Right ventricle myocardium inferior (tissue), 1 donor: ENCODE measurements around the gene FMR1NB. TPM values are rescaled to one million over a fixed set of nuclear protein-coding genes. Genes with fewer than 3 reads are reported as not detected.

Experiments
- ATAC-seq: fragments of 200-7000 bp; cut with Tn5 transposase; one replicate; pipeline ENCODE4 v1.9.1; 2020; ENCODE audit warnings: mild to moderate bottlenecking, moderate library complexity
- DNase-seq: peaks from one replicate; pipeline ENCODE4 v3.0.0; 2021; ENCODE audit errors: missing footprints
- intact Hi-C: fragments of 100-400 bp; cut with DNase I; formaldehyde crosslinking; loops from one replicate; pipeline ENCODE4 v1.11.0; 2022
- long read RNA-seq: library from polyadenylated mRNA; unstranded; transcript quantifications from one replicate; pipeline ENCODE4 v2.0.0, GENCODE V29; 2021
- total RNA-seq: library from RNA; stranded (reverse); fragmentation: NEBNext Ultra II Directional; extraction: Animal tissue kit (Norgen Biotek cat#: 25700); gene quantifications from one replicate; pipeline ENCODE4 v1.2.1, GENCODE V29; 2021
- donor health status: DM: no; HTN: yes; CAD: no; lungs with severe emphysema.

Gene FMR1NB, protein sequence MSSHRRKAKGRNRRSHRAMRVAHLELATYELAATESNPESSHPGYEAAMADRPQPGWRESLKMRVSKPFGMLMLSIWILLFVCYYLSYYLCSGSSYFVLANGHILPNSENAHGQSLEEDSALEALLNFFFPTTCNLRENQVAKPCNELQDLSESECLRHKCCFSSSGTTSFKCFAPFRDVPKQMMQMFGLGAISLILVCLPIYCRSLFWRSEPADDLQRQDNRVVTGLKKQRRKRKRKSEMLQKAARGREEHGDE
- total RNA-seq: not detected
- long read RNA-seq: 0 reads

DNA sequence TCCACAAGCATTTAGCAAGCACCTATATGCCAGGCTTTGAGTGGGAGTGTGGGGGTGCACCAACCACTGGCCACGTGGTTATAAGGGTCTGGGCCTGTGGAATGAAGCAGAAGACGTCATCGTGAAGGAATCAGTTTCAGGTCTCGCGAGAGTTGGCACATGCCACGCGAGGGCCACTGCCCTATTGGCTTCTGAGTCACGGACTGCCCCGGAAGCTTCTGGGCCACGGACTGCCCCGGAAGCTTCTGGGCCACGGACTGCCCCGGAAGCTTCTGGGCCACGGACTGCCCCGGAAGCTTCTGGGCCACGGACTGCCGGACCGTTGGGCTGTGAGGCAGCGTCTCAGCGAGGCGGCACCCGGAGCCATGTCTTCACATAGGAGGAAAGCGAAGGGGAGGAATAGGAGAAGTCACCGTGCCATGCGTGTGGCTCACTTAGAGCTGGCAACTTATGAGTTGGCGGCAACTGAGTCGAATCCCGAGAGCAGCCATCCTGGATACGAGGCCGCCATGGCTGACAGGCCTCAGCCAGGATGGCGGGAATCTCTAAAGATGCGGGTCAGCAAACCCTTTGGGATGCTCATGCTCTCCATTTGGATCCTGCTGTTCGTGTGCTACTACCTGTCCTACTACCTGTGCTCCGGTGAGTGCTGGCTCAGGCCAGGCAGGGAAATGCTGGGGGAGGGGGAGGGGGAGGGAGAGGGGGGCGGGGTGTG lies at the start of gene FMR1NB:
Gene FMR1NB, plus strand, starts transcription at position 300 of the 715 bp plus-strand sequence. Its CDS starts 66 bp downstream, at position 366.
- intact Hi-C loops: no loop called here
- DNase-seq: no peak
- no peak for ATAC-seq

DNA sequence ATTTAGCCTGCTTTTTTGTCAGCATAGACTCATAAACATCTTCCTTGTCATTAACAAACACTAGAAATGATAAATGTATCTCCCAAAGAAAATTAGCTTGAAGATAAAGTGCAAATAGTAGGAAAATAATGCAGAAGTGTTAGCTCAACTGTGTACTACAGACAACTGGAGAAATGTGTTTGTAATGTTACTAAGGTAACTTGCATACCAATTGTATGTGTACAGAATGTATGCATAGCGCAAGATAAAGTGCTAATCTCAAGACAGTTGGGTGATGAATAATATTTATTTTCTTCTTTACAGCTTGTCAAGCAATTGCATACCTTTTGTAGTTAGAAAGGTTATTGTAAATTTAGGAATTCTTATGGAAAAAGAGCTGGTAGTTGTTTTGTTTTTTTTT lies 47.3 kb upstream of the FMR1NB start:
- intact Hi-C loops: no loop called here
- ATAC-seq (no peak), DNase-seq (no peak)

DNA sequence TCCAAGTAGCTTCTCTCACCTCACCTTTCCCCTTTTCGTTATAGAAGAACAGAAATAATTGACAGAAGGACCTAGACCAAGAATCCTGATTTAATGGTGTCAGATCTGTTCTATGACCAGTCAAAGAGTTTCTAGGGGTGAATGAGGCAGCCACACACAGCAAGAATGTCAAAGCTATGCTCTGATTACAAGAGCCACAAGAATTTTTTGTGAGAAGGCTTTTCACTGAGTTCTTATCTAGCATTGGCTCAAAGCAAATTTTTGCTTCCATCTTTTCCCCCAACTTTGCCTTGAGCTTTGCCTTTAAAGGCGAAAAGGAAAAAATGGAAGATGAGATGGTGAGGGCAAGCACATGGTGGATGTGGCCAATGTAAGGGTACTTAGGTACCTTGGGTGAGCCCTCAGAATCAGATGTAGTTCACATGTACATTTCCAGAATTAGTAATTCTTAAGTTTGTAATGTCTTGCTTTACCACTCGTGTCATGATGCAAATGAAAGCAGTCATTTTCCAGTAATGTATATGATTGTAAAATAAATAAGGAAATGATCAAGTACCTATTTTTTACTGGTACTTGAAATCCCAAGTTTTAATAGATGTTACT lies 45.9 kb upstream of the FMR1NB start:
- intact Hi-C loops: no loop called here
- ATAC-seq: no peak
- no peak for DNase-seq

DNA sequence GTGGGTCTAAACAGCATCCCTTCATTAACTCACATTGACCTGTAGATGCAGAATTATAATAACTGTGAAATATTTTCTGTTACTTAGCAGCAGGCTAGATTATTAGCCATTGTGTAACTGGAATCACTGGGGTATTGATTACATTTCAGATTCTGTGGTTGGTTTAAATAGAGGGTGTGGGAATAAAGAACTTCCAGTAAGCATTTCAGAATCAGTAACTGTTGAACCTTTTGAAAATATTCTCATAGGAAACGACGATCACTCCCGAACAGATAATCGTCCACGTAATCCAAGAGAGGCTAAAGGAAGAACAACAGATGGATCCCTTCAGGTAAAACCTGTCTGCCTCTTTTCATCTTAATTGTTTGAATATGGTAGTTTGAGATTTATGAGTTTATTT lies 35.9 kb upstream of the FMR1NB start:
- ATAC-seq: no peak
- no peak for DNase-seq
- intact Hi-C loops: no loop called here

DNA sequence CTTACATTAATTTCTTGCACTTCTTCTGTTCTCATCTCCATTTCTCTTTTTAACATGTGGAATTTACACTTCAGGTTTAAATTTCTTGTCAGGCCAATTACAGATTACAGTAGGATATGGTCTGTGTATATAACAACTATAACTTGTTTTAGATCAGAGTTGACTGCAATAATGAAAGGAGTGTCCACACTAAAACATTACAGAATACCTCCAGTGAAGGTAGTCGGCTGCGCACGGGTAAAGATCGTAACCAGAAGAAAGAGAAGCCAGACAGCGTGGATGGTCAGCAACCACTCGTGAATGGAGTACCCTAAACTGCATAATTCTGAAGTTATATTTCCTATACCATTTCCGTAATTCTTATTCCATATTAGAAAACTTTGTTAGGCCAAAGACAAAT lies 32.6 kb upstream of the FMR1NB start:
- no peak for DNase-seq
- intact Hi-C loops: no loop called here
- no peak for ATAC-seq

DNA sequence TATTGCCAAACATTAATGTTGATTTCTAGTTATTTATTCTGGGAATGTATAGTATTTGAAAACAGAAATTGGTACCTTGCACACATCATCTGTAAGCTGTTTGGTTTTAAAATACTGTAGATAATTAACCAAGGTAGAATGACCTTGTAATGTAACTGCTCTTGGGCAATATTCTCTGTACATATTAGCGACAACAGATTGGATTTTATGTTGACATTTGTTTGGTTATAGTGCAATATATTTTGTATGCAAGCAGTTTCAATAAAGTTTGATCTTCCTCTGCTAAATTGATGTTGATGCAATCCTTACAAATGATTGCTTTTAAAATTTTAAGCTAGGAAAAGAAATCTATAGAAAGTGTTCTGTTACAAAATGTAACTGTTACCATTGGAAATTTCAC lies 30.8 kb upstream of the FMR1NB start:
- ATAC-seq (no peak), DNase-seq (no peak)
- intact Hi-C loops: no loop called here

DNA sequence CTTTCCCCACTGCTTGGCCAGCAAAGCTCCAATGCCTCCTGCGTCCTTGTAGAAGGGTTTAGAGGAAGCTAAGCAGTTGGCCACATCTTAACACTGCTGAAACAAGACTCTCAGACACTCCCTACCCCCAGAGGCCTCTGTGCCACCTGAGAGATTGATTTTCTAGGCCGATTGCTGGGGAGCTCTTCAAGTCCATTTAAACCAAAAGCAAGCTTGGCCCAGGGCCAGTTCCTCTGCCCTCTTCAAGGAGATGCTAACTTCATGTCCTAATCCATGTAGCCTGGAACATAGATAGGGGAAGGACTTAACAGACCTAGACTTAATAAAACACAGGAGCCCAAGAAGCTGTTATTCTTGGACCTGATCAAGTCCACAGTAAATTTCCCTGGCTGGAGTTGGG lies 27.2 kb upstream of the FMR1NB start:
- ATAC-seq: no peak
- intact Hi-C loops: no loop called here
- DNase-seq: no peak

DNA sequence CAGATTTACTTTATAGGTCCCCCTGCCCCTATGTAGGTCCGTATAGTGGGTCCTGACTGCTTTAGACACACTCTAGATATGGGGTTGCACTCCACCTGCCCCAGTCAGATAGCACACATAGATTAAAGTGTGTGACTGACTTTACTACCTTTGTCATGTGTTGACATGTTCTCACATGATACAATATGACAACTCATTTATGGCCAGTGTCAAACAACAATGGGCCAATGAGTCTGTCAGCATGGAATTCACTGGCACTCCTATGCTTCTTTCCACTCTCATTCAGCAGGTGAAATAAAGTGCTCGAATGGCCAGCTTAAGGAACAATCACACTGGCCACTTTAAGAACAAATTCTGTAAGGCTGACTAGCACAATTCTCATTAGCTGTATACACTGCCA lies 23.8 kb upstream of the FMR1NB start:
- intact Hi-C loops: no loop called here
- ATAC-seq (no peak), DNase-seq (no peak)

DNA sequence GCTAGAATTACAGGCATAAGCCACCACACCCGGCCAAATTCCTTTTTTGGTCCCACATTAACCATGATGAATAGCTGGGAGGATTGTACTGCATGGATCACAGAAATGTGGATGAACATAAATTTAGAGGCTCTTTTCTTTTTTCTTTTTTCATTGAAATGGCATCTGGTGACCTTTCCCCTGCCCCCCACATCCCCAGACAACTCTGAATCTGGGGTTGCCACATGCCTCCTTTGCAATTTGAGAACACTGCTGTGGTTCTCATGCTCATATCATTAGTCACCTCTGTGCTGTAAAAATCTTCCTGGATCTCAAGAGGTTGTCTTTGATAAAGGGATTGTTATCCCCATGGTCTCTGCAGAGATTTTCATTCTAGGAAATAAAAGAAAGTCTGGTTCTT lies 22.8 kb upstream of the FMR1NB start:
- ATAC-seq (no peak), DNase-seq (no peak)
- intact Hi-C loops: no loop called here

DNA sequence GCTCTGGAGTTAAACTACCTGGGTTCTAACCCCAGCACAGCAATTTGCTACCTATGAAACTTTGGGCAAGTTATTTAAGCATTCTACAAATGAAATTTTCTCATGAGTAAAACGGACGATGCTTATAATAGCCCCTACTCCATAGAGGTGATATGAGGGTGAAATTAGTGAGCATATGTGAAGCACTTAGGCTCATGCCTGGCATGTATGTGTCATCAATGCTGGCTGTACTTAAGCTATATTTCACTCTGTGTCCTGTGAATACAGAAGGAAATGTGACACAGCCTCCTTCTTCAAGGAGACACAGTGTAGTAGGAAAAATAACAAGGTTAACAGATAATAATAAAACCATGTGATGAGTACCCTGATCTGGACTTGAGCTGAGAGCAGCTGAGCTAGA lies 20.4 kb upstream of the FMR1NB start:
- DNase-seq (no peak), ATAC-seq (no peak)
- intact Hi-C loops: no loop called here

DNA sequence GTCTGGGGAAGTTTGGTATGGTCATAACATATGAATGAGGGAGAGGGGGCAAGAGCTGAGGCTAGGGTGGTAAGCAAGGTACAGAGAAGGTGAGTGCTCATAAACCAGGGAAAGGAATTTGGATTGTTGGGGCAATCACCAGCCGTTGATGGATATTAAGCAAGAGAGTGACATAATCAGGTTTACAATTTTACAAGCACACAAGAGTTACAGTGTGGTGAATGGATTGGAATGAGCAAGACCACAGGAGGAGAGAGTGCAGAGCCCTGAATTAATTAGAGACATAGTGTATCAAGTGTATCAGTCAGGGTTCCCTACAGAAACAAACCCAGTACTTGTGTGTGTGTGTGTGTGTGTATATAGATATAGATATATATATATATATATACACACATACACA lies 18.7 kb upstream of the FMR1NB start:
- intact Hi-C loops: no loop called here
- ATAC-seq: no peak
- DNase-seq: no peak

DNA sequence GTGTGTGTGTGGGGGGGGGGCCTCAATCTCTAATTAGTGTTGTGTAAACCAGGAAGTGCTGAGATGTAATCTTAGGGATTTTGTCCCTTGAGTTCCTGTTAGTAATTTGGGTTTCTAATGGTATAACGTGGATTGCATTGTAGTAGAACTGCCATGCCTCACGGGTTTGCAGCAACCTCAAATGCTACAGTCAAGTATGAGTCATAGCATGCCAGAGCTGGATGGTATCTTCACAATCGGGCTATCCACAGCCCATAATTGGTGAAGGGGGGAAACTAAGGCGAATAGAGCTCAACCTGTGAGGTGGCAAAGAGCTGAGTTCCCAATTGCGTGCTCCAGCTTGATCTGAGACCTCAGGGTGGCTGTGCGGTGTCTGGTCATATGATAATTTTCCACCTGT lies 2.2 kb upstream of the FMR1NB start:
- intact Hi-C loops: no loop called here
- no peak for DNase-seq

DNA sequence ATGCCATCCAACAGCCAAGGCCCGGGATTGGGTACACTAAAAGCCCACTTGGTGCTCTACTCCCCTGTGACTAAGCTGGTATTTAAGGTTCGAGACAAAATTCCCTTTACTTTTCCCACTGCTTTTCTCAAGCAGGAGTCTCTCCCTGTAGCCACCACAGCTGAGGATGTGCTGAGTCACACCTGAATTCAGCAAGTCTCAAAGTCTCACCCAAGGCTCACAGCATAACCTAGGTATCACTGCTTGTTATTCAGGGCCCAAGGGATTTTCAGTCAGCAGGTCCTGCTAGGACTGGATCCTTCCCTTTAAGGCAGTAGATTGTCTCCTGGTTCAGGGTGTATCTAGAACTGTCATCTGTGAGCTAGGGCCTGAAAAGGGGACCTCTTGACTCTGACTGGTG lies 39.2 kb downstream of the FMR1NB start:
- ATAC-seq (no peak), DNase-seq (no peak)
- intact Hi-C loops: no loop called here

More for the DNA sequence above, 2.2 kb upstream of the FMR1NB start:
- no peak for ATAC-seq

DNA sequence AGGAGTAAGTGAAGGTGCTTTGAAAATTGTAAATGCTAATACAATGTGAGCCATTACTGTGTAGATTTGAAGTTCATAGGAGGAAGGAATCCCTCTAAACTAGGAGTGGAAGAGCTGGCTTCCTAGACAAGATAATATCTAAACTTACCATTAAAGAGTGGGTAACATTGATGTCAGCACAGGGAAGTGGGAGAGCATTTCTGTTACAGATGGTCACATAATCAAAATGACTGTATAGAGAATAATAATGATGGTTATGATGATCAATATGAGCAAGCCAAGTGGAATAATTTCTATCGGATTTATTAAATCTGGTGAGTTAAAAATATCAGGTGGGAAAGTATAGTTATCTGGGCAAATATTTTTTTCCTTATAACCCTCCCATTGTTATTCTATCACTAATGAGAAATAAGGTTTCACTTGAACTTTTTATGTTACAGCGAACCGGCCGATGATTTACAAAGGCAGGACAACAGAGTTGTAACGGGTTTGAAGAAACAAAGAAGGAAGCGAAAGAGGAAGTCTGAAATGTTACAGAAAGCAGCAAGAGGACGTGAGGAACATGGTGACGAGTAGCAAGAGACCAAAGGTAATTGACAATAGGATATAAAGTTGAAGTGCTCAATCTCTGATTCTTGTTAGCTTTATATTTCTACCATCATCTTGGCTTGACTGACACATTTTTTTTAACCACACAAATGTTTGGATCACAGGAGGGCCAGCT lies 43.5 kb downstream of the FMR1NB start:
- ATAC-seq: no peak
- intact Hi-C loops: no loop called here
- no peak for DNase-seq

DNA sequence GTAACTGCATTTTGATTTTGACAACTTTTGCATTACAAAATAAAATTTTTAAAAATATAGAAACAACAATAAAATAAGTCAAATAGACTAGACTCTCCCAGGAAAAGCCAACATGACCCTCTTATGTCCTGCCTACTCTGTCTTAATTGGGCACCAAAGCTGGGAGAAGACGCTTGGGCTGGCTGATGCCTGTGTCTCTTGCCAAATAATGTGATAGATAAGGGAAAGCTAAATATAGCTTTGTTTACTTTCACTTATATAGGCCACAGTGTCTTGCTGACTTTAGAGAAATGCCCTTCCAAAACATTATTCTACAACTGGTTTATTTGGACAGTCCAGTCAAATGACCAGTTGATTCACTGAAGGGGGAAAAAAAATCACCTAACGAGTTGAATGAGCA lies 54.2 kb downstream of the FMR1NB start:
- ATAC-seq: peak; percentile 73
- no peak for DNase-seq
- intact Hi-C loops: loop anchor here (10.0 kb wide), 2 partner anchors 121 to 561 kb away; partner anchors contain the start of gene FMR1

DNA sequence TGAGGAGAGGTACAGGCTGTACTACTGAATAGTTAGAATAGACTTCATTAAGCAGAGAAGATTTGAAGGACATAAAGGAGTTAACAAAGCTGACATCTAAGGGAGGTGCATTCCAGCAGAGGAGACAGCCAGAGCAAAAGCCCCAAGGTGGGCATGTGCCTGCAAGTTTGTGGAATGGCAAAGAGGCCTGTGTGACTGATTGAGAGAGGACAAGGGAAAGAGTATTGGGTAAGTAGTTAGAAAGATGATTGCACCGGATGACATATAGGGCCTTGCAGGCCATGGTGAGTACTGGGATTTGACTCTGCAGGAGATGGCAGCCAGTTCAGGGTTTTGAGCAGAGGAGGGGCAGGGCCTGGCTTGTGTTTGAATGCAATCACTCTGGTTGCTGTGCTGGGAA lies 55.9 kb downstream of the FMR1NB start:
- intact Hi-C loops: loop anchor here (10.0 kb wide), 2 partner anchors 122 to 562 kb away; partner anchors contain the start of gene FMR1
- DNase-seq (no peak), ATAC-seq (no peak)

DNA sequence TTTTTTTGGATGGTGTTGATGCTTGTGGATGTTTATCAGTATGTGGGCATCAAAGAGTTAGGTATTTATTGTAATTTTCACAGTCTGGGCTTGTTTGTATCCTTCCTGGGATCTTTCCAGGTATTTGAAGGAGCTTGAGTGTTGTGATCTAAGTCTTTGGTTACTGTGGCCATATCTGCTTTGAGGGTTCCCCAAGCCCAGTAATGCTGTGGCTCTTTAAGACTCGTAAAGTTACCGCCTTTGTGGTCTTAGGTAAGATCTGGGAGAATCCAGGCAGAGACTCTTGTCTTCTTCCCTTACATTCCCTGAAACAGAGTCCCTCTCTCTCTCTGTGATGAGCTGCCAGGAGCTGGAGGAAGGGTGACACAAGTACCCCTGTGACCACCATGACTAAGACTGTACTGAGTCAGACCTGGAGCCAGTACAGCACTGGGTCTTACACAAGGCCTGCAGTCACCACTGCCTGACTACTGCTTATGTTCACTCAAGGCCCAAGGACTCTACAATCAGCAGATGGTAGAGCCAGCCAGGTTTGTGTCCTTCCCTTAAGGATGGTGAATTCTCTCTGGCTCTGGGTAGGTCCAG lies 62.2 kb downstream of the FMR1NB start:
- intact Hi-C loops: no loop called here
- ATAC-seq (no peak), DNase-seq (no peak)

DNA sequence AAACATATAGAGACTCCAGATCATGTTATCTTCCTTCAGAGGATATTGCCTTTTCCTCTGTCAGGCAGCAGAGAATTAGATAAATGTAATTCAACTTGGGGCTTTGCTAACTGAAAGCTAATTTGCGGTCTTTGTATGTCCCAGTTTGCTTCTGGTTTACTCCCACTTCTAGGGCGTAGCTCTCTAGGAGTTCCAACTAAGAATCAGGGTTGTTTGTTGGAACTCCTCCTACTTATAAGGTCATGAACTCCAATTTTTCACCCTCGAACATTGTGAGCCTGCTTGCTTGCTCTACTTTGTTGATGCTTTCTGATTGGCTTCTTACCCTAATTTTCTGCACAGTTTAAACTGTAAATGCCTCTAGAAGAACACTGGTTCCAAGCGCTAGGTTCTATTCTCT lies 66.1 kb downstream of the FMR1NB start:
- DNase-seq: no peak
- intact Hi-C loops: loop anchor here (5.0 kb wide), 1 partner anchor 1425 kb away; no protein-coding TSS in a partner anchor
- no peak for ATAC-seq

DNA sequence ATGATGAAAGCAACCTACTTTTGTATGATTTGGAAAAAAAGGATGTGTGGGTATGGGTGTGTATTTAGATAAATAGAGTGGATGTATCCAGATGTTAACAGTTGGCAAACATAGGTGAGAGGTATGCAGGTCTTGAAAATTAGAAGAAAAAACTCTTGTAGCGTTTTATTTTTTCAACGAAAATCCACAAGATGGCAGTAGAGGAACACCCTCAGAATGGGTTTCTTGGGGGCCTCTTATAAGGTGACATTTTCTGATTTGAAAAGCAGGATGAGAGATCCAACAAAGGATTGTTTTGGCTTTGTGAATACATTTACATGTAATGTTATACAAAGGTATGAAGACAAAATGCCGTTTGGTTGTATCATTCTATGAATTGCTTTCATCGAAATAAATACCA lies 68.3 kb downstream of the FMR1NB start:
- DNase-seq: no peak
- intact Hi-C loops: loop anchor here (5.0 kb wide), 1 partner anchor 1423 kb away; no protein-coding TSS in a partner anchor
- no peak for ATAC-seq
